Fibroblast of villous mesenchyme (primary cell): ENCODE measurements around the gene SEPTIN1. TPM values are rescaled to one million over a fixed set of nuclear protein-coding genes. Genes with fewer than 3 reads are reported as not detected.
"Not testable (repeated sequence)": the region's sequence is repeated elsewhere in the genome, so short reads cannot be mapped to it uniquely, and the experiment has no call there.

Experiments
- DNase-seq: peaks from one replicate; pipeline ENCODE4 v3.0.0-alpha.2; 2010; ENCODE audit warnings: low read depth
- H3K4me3 ChIP-seq: 2 replicates; pipeline ENCODE4 v1.5.1; 2011; ENCODE audit warnings: low read depth, mild to moderate bottlenecking, low read length
- CTCF ChIP-seq: IDR thresholded peaks from 2 replicates; pipeline ENCODE4 v1.5.1; 2012; ENCODE audit warnings: low read depth, mild to moderate bottlenecking, low read length; ENCODE audit not compliant: insufficient read depth
- total RNA-seq: library from RNA; depleted of rRNA; stranded (reverse); fragments of >200 nt; gene quantifications from 2 replicates; pipeline ENCODE4 v1.2.3, GENCODE V29; 2012

The SEPTIN1 gene
- total RNA-seq, 1 donor: 0.43 TPM

GRCh38 chr16:30399435-30400186 is 17.2 kb upstream of the SEPTIN1 start:
- TF ChIP-seq CTCF: no peak
- DNase-seq: no peak
- peak overlapping the region; percentile 78 for H3K4me3 ChIP-seq

GRCh38 chr16:30398661-30399434 is 16.5 kb upstream of the SEPTIN1 start:
- DNase-seq: no peak
- no peak for TF ChIP-seq CTCF
- no peak overlapping the region for H3K4me3 ChIP-seq

DNA sequence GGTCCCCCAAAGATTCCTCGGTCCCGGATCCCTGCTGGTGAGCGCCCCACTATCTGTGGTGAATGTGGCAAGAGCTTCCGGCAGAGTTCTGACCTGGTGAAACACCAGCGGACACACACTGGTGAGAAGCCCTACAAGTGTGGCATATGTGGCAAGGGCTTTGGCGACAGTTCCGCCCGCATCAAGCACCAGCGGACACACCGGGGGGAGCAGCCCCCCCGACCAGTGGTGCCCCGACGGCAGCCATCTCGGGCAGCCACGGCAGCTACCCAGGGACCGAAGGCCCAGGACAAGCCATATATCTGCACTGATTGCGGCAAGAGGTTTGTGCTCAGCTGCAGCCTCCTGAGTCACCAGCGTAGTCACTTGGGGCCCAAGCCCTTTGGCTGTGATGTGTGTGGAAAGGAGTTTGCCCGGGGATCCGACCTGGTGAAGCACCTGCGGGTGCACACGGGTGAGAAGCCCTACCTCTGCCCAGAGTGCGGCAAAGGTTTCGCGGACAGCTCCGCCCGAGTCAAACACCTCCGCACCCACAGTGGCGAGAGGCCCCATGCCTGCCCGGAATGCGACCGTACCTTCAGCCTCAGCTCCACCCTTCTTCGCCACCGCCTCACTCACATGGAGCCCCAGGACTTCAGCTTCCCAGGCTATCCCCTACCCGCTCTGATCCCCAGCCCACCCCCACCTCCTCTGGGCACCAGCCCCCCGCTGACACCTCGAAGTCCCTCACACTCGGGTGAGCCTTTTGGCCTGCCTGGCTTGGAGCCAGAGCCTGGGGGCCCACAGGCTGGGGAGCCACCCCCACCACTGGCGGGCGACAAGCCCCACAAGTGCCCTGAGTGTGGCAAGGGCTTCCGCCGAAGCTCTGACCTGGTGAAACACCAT is 15.7 kb upstream of the SEPTIN1 start:
- TF ChIP-seq CTCF: no peak
- no peak for DNase-seq
- H3K4me3 ChIP-seq: no peak overlapping the region

GRCh38 chr16:30397056-30397455 is 14.7 kb upstream of the SEPTIN1 start:
- DNase-seq: no peak
- no peak for TF ChIP-seq CTCF

GRCh38 chr16:30396627-30397026 is 14.3 kb upstream of the SEPTIN1 start:
- not testable (repeated sequence) for H3K4me3 ChIP-seq

More at GRCh38 chr16:30397056-30397455, 14.7 kb upstream of the SEPTIN1 start:
- no peak overlapping the region for H3K4me3 ChIP-seq

DNA sequence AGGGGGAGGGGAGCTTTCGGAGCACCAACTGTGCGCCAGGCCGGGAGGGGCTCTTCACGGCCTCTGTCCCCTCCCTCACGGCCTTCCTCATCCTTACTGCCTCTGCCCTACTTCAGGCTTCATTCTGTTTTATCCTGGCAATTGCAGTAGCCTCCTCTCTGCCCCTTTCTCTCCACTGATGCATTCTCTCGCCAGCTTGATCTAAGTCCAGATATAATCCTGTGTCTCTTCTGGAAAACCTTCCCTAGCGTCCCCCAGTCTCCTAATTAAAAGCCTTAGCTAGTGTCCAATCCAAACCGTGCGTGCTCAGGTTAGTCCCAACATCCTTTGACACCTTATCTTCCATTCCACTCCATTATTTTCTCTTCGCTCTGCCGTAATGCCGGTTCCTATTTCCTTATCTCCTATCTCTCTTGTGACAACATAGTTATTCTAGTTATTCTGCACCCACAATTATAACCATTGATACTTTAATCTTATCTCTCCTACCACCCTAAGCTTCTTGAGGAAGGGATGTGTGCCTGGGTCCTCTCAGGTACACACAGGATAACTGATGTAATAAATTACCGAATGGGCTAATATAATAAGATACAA is 13.7 kb upstream of the SEPTIN1 start:
- TF ChIP-seq CTCF: no peak
- peak overlapping the region; percentile 79 for H3K4me3 ChIP-seq
- DNase-seq: no peak

More at GRCh38 chr16:30396627-30397026, 14.3 kb upstream of the SEPTIN1 start:
- not testable (repeated sequence) for DNase-seq
